ENCODE results near the gene COX7B.
"Not testable (repeated sequence)": the region's sequence is repeated elsewhere in the genome, so short reads cannot be mapped to it uniquely, and the experiment has no call there.

Gene COX7B

DNA sequence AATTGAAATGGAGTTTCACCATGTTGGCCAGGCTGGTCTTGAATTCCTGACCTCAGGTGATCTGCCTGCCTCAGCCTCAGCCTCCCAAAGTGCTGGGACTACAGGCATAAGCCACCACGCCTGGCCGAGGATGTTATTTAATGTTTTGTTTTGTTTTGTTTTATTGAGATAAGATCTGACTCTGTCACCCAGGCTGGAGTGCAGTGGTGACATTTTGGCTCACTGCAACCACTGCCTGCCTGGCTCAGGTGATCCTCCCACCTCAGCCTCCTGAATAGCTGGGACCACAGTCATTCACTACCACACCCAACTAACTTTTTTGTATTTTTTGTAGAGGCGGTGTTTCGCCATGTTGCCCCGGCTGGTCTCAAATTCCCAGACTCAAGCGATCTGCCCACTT, 45.8 kb downstream of the COX7B start:
- H3K4me1 ChIP-seq (ENCODE audit: control insufficient read depth, insufficient read depth, low read length, unreplicated experiment); H3K36me3 ChIP-seq (ENCODE audit: insufficient read depth, low read length); H2AFZ ChIP-seq (ENCODE audit: low read length, unreplicated experiment); H3K79me2 ChIP-seq (ENCODE audit: control insufficient read depth, insufficient read depth, low read length, unreplicated experiment); H3K27ac ChIP-seq (ENCODE audit: low read depth, low read length); H3K27me3 ChIP-seq (ENCODE audit: insufficient read depth, low read length); H3K4me3 ChIP-seq (ENCODE audit: low read depth, low read length): not testable (repeated sequence)

DNA sequence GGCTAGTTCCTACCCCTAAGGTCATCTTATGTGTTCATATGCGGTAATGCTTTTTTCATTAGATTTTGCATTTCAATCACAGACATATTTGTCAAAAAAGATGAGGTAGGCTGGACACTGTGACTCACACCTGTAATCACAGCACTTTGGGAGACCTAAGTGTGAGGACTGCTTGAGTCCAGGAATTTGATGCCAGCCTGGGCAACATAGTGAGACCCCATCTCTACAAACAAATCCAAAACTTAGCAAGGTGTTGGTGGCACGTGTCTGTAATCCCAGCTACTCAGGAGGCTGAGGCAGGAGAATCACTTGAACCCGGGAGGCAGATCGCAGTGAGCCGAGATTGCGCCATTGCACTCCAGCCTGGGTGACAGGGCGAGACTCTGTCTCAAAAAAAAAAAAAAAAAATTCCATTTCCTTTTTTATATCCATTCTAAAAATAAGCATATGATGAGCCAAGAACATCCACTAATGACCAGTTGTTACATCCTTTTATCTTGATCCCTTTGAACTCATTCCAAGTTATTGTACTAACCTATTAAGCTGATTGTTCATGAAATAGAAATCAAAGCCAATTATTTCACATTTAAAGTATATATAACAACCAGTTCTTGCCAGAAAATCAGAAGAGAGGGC, 46.8 kb downstream of the COX7B start:
- no peaks in the 10 kb centered on the region for H3K79me2 ChIP-seq (ENCODE audit: control insufficient read depth, insufficient read depth, low read length, unreplicated experiment)
- no peak overlapping the region for H3K4me3 ChIP-seq (ENCODE audit: low read depth, low read length)
- no peaks in the 10 kb centered on the region for H3K36me3 ChIP-seq (ENCODE audit: insufficient read depth, low read length)
- no peak overlapping the region for H2AFZ ChIP-seq (ENCODE audit: low read length, unreplicated experiment)
- H3K27me3 ChIP-seq (ENCODE audit: insufficient read depth, low read length): no peaks in the 10 kb centered on the region
- peaks cover 5% of the 10 kb centered on the region for H3K4me1 ChIP-seq (ENCODE audit: control insufficient read depth, insufficient read depth, low read length, unreplicated experiment)
- no peak overlapping the region for H3K27ac ChIP-seq (ENCODE audit: low read depth, low read length)

GRCh38 chrX:77946571-77946970, 47.3 kb downstream of the COX7B start:
- H3K36me3 ChIP-seq (ENCODE audit: insufficient read depth, low read length): no peaks in the 10 kb centered on the region

GRCh38 chrX:77949840-77950239, 50.6 kb downstream of the COX7B start:
- no peak overlapping the region for H3K4me3 ChIP-seq (ENCODE audit: low read depth, low read length)
- H3K27me3 ChIP-seq (ENCODE audit: insufficient read depth, low read length): no peaks in the 10 kb centered on the region
- no peaks in the 10 kb centered on the region for H3K36me3 ChIP-seq (ENCODE audit: insufficient read depth, low read length)
- H3K27ac ChIP-seq (ENCODE audit: low read depth, low read length): no peak overlapping the region
- H3K79me2 ChIP-seq (ENCODE audit: control insufficient read depth, insufficient read depth, low read length, unreplicated experiment): no peaks in the 10 kb centered on the region
- no peak overlapping the region for H2AFZ ChIP-seq (ENCODE audit: low read length, unreplicated experiment)
- peaks cover 15% of the 10 kb centered on the region for H3K4me1 ChIP-seq (ENCODE audit: control insufficient read depth, insufficient read depth, low read length, unreplicated experiment)

More at GRCh38 chrX:77946571-77946970, 47.3 kb downstream of the COX7B start:
- no peak overlapping the region for H3K4me3 ChIP-seq (ENCODE audit: low read depth, low read length)
- H3K27me3 ChIP-seq (ENCODE audit: insufficient read depth, low read length): no peaks in the 10 kb centered on the region
- peaks cover 5% of the 10 kb centered on the region for H3K4me1 ChIP-seq (ENCODE audit: control insufficient read depth, insufficient read depth, low read length, unreplicated experiment)
- no peak overlapping the region for H3K27ac ChIP-seq (ENCODE audit: low read depth, low read length)
- no peaks in the 10 kb centered on the region for H3K79me2 ChIP-seq (ENCODE audit: control insufficient read depth, insufficient read depth, low read length, unreplicated experiment)
- no peak overlapping the region for H2AFZ ChIP-seq (ENCODE audit: low read length, unreplicated experiment)

DNA sequence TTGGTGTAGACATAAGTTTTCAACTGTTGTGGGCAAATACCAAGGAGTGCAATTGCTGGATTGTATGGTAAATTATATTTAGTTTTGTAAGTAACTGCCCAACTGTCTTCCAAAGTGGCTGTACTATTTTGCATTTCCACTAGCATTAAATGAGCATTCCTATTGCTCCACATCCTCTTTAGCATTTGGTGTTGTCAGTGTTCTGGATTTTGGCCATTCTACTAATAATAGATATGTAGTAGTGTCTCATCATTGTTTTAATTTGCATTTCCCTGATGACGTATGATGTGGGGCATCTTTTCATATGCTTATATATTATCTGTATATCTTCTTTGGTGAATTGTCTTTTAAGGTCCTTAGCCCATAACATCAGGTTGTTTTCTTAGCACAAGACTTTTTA, 52.9 kb downstream of the COX7B start:
- Histone ChIP-seq H3K27me3 (ENCODE audit: insufficient read depth, low read length) (no peaks in the 10 kb centered on the region), H2AFZ (ENCODE audit: low read length, unreplicated experiment) (no peak overlapping the region), H3K27ac (ENCODE audit: low read depth, low read length) (no peak overlapping the region), H3K36me3 (ENCODE audit: insufficient read depth, low read length) (no peaks in the 10 kb centered on the region), H3K79me2 (ENCODE audit: control insufficient read depth, insufficient read depth, low read length, unreplicated experiment) (no peaks in the 10 kb centered on the region), H3K4me1 (ENCODE audit: control insufficient read depth, insufficient read depth, low read length, unreplicated experiment) (peaks cover 15% of the 10 kb centered on the region), H3K4me3 (ENCODE audit: low read depth, low read length) (no peak overlapping the region)

GRCh38 chrX:77953302-77953701, 54.0 kb downstream of the COX7B start:
- no peak overlapping the region for H2AFZ ChIP-seq (ENCODE audit: low read length, unreplicated experiment)
- no peaks in the 10 kb centered on the region for H3K27me3 ChIP-seq (ENCODE audit: insufficient read depth, low read length)
- H3K36me3 ChIP-seq (ENCODE audit: insufficient read depth, low read length): no peaks in the 10 kb centered on the region
- peak overlapping the region; percentile 68 for H3K27ac ChIP-seq (ENCODE audit: low read depth, low read length)
- no peaks in the 10 kb centered on the region for H3K79me2 ChIP-seq (ENCODE audit: control insufficient read depth, insufficient read depth, low read length, unreplicated experiment)
- H3K4me3 ChIP-seq (ENCODE audit: low read depth, low read length): peak overlapping the region; percentile 44; the same call in 1 of the 2 replicates
- peaks cover 15% of the 10 kb centered on the region for H3K4me1 ChIP-seq (ENCODE audit: control insufficient read depth, insufficient read depth, low read length, unreplicated experiment)

DNA sequence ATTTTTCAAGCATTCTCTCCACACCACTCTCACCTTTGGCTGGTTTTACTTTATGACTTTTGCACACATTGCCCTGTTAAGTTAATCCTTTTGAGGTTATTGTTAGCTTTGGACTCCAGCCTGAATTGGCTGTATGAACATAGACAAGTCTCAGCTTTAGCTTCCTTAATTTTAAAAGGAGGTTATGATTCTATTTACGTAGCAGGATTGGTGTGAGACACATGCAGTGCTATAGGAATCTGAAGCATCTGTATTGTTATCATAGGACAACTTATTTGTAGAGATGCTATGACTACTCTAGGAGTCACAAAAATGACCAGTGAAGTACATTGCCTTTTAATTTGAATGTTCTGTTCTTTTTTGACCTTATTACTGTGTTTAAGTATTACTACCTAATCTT, 54.4 kb downstream of the COX7B start:
- Histone ChIP-seq H2AFZ (ENCODE audit: low read length, unreplicated experiment) (no peak overlapping the region), H3K27ac (ENCODE audit: low read depth, low read length) (peak overlapping the region; percentile 68), H3K36me3 (ENCODE audit: insufficient read depth, low read length) (no peaks in the 10 kb centered on the region), H3K4me1 (ENCODE audit: control insufficient read depth, insufficient read depth, low read length, unreplicated experiment) (peaks cover 15% of the 10 kb centered on the region), H3K79me2 (ENCODE audit: control insufficient read depth, insufficient read depth, low read length, unreplicated experiment) (no peaks in the 10 kb centered on the region), H3K27me3 (ENCODE audit: insufficient read depth, low read length) (no peaks in the 10 kb centered on the region), H3K4me3 (ENCODE audit: low read depth, low read length) (peak overlapping the region; percentile 44; the same call in 1 of the 2 replicates)

All from ACC112 (cell line).